Testis (tissue), 2 donors: ENCODE data around the gene DENND6B.

ENCODE experiments used
- CTCF ChIP-seq, 3 experiments: fragments of 450-650 bp in 2 of 3; fragments of 200-600 bp in 1 of 3; sonication (generic) in 1 of 3; IDR thresholded peaks; one replicate each; pipeline ENCODE4 v1.5.1; 2016 to 2019; ENCODE audit warnings: antibody characterized with exemption in 3 of 3, mild to moderate bottlenecking in 2 of 3, moderate library complexity in 1 of 3
- POLR2A ChIP-seq: fragments of 450-650 bp; IDR thresholded peaks from one replicate; pipeline ENCODE4 v1.6.1; 2017; ENCODE audit warnings: antibody characterized with exemption, mild to moderate bottlenecking, moderate library complexity

DNA sequence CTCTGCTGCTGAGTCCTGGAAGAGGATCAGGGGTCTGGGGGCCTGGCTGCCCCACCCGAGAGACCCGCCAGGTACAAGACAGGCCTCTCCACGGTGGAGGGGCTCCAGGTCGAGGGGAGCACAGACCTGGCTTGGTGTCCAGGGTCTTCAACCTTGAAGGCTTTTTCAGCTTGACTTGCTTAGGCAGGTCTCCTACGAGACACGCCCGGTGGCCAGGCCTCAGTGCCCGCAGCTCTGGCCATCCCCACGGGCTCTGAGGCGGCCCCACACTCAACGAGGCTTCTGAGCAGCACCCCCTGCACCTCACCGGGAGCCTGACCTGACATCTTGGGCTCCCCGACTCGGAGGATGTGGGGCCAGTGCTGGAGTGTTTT lies 12.7 kb downstream of the DENND6B start:
- TF ChIP-seq CTCF (IDR thresholded peaks at IDR 0.05) (no peak), POLR2A (no peak)
